HG03045 (cell line): ENCODE measurements around the gene HOXD11.

Experiments used
- ATAC-seq: cut with Tn5 transposase; IDR thresholded peaks from one replicate; pipeline ENCODE4 v1.9.1; 2021; ENCODE audit warnings: mild to moderate bottlenecking, moderate library complexity; ENCODE audit not compliant: unreplicated experiment

The HOXD11 gene

DNA sequence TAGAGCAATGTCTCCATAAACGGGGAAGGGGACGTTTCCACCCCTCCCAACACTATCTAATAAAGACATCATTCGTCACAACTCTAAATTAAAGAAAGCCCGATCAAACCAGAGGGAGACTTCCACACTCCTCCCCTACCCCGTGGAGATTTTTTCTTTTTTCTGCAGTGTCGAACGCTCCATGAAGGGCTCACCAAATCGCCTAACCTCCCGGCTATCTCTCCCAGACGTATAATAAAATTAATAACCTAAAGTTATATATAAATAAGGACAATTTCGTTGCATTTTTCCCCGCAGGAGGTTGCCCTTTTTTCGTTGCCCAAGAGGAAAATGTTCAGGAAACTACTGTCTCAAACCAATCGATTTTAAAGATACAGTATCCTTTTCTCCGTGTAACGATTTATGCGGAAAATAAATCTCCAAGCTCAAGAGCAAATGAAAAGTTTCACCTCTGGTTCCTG is 25.7 kb upstream of the HOXD11 start:
- ATAC-seq, result no peak

DNA sequence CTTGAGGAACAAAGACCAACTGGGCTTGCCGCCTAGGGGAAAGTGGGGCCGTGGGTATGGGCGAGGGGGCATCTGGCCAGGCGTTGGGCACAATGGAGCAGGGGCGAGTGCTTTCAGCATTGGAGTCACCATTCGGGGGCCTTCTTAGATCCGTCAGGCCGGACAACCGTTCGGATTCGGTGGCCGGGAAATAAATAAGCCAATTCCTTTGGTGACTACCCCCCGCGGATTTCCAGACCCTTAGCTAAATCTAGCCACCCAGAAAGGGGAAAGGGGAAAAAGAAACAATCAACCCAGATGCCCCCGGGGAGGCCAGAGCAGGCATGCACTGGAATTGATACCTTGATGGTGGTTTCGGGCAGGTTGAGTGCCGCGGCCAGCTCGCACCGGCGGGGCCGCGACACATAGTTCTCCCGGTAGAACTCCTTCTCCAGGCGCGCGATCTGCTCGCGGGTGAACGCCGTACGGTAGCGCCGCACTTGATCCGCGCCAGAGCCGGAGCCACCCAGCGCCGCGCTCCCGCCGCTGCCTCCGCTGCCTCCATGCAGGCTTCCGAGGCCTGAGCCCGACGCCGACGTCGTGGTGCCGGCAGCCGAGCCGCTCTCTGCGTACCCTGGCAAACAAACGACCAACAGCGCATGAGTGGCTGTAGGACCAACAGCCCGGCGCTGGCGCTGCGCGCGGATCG is 25.1 kb upstream of the HOXD11 start:
- no peak for ATAC-seq

DNA sequence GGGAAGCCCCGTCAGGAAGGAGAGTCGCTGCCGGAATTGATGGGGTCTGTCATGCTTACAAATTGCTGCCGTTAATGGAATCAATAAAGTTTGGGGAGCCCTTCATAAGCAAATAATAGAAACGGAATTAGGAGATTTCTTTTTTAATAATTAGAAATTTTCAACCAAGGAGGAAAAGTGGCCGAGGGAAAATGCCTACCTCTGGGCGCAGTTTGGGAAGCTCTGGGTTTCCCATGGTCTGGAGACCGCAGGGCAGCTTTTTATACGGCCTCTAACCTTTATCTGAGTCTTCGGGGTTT is 24.6 kb upstream of the HOXD11 start:
- ATAC-seq, result no peak

DNA sequence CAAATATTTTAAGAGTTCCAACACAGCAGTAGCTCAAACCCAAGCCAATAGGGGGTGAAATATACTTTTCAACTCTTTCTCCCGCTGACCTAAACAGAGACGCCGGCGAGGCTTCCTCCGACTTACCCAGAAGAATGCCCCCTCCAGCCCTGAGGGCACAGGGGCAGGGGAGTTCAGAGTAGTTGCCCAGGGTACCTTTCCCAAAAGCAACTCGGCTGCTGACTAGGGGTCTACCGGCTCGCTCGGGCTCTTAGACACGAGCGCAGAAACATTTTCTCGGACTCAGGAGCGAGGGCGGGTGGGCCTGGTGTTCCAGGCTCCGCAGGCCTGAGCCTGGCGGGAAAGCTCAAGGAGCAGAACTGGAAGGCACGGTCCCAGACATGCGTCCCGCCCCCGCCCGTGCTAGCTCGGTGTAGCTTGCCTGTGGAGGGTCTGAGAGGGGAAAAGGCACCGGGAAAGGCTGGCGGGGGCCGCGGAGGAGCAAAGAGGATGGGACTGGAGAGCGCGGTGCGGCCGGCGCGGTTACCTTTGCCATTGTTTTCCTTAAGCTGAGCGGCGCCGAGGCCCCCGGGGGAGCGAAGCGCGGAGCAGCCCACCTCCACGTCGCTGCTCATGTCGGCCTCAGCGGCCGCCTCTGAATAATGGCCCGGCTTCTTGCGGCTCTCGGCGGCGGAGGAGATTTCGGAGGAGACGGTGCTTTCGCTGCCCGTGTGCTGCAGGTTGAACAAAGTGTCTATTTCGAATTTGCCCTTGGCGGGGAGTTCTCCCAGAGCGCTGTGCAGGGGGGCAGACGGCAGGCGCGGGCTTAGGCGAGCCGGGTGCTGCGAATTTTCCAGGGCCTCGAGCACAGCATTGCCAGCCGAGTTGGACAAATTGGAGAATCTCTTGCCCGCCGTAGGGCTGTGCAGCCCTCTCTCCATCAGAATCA is 24.0 kb upstream of the HOXD11 start:
- no peak for ATAC-seq

DNA sequence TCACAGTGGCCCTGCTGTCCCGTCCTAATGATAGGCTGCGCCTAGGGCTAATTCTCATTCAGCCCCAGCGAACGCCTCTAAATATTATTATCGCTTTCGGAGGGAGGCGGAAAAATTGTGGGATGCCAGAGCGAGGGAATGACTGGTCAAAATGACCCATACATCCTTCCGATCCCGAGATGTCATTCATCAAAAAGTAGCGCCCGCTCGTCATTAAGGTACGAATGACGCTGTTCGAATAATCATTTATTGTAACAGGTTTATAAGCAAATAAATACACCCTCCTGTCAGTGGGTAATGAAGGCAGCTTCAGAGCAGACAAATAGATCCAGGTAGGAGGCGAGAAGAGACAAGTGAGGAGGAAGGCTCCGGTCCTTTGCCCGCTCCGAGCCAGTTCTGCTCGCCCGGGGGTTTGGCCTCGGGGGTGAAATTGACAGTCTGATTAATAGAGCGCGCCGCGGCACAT is 23.3 kb upstream of the HOXD11 start, which contains the start of gene EVX2:
Gene EVX2, minus strand, starts transcription at position 167 of the 466 bp plus-strand sequence. CDS start 186 bp downstream, outside the sequence.
- ATAC-seq, result no peak

DNA sequence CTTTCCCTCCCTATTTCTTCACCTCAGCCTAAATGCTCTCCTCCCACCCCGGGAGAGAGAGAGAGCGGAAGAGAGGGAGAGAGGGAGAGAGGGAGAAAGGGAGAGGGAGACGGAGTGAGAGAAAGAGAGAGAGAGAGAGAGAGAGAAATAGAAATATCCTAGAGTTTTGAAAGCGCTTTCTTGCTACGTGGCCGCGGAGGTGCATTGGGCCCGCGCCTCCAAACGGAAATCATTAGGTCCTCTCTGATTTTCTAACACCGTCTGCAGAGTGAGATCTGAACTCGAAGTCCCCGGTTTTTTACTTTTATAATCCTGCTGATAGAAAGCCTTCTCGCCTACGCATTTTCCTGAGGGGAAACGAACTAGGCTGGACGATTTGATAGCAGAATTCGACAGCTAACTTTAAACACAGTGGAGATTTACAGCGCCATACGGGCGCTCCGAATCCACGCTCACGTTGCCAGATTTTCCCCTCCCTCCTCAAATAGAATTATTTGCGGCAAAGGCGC is 22.4 kb upstream of the HOXD11 start:
- ATAC-seq, result no peak

DNA sequence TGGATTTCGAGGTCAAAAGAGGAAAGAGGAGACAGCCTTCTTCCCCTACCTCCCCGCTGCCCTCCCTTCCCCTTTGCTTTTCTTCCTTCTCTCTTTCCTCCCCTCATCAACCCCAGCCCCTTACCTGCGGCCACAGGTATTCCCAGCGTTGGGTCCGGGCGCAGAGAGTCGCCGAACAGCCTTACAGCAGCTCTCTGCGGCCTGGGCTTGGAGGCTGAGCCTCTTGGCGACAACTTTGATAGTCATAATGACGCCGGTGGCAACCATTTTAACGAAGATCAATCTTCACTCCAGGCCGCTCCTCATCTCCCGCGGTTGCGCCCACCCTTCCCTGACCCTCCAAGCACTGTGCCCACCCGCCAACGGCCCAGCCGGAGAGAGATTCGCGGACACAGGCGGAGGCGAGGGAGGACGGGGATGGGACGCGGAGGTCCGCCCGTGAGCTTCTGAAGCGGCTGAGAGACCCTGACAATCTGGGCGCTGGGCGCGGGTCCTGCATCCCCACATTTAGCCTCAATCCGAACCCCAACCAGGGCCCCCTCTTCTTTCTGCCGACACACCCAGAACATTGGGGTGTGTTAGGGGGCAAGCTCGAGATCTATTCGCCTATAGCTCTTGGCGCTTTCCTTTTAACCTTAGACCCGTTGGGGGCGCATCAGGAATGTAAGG is 21.8 kb upstream of the HOXD11 start:
- ATAC-seq, result no peak

DNA sequence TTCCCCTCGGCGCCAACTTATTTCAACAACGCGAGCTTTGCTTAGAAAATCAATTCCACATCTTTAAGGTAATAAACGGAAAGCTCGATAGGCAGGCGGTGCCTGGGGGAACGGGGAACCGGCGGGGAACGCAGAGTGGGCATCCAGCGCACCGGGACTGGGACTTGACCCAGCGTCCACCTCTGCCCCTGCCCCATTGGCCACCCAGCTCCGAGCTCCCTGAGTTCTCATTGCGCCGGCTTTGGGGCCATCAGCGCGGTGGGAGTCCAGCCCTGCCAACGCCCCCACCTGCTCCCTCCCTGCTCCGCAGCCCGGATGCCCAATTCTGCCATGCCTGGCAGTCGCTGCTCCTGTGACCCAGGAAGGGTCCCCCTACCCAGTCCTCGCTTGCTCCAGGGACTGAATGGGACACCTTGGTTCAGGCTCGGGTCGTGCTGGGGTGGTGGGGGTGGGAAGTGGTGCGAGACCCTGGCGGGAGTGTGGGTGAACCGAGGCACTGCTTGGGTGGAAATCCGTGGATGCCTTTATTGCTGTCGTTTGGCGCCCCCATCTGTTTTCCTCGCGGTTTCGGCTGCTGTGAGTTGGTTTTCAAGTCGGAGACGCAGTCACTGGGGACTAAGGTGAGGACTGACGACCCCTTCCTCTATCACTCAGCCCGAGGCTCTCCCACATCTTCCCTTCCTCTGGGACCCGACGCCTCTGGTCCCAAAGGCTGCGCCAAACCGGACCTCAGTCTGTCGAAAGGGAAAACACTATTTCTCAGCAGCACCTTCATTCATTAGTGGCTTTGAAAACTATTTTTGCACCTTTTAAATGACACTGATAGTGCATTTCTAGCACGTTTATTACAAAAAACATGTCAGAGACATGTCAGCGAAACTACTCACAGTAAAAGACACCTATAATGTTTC is 21.0 kb upstream of the HOXD11 start:
- no peak for ATAC-seq

DNA sequence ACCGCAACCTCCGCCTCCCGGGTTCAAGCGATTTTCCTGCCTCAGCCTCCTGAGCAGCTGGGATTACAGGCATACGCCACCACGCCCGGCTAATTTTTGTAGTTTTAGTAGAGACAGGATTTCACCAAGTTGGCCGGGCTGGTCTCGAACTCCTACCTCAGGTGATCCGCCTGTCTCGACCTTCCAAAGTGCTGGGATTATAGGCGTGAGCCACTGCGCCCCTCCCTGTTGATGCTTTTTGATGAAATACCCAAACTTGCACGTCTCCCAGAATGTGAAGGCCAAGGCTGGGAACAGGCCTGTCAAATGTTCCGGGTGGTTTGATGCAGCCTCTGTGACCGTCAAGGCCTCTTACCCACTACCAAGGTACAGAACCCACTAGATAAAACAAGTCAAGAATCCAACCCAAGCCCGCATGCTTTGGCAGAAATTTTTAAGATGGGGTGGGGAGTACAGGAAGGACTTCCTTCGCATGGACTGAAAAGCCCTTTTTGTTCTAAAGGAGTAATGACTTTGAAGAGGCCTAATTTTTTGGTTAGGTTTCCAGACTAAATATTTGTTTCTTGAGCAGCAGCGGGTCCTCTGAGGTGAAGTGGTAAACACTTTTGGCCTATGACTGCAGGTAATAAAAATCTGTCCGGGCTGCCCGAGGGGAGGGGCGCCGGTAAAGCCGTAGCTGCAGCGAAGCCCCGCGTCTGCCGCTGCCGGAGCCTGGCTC is 19.6 kb upstream of the HOXD11 start:
- ATAC-seq, result no peak

DNA sequence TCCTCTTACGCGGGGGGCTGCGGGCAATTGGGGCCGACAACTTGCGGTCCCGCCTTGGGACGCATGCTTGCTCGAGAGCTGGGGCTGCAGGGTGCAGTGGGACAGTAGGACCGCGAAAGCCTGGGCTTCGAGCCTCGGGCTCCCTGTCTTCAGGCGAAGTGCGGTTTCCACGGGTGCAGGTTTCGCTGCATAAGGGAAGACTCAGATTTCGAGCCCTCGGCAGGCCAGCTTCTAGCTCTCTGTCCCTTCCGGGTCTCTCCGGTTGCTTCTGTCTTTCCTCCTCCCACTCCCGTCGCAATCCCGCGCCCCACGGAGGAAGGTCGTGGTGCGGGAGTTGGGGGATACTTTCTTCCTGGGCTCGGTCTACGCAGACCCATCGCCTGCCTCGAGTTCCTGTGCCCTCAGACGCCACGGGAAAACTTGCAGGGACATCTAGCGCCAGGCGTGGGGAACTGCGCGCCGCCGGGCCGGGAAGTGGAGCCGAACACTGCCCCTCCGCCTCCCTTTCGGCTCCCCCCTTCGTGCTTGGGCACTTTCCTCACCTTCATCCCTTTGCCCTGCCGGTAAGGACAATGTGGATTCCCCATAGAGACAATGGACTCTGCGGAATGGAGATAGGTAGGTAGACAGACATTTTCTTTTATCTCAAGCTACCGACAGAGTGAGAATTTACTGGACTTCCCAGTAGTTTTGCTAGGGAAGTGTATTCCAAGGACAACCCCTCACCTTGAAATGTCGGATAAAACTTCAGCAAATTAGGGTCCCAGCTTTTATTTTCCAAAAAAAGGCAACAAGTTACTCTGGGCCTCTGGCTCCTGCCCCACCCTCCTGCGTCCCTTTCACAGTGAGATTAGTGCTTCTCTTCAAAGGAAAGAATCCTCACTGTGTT is 18.8 kb upstream of the HOXD11 start:
- ATAC-seq, result no peak

DNA sequence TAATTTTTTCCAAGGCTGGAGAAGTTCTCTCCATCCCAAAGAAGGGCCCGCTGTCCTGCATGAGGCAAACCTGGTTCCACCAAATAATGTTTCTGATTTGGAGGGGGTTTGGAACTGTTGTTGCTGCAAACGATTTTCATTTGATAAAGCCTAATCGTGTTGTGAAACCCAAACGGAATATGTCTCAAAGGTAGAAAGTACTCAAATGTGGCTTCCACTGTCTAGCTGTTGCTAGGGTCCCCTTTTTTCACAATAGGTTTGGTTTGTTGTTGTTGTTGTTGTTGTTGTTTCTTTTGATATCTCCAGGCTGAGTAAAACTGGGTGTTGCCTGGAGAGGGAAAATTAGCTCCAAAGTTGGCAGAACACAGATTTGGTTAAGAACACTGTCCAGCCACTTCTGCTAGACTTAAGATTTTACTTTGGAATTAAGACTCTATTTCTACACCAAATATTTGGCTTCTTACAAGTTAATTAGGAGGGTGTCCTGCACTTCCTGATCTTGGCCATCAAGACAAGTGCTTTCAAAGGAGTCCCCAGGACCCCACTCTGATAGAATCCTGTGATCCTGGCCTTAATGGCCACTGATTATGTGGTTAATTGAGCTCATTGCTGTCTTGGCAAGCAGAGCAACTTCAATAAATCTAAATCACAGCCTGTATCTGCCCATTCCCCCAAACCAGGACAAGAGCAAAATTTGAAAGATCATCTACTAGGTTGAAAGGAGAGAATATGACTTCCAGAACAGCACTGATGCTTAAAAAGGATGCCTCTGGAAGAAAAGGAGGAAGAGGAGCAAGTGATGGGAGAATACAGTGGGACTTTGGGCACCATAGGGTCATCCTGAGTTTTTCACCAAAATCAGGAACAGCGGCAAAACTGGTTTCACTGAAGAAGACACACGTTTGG is 17.9 kb upstream of the HOXD11 start:
- no peak for ATAC-seq

DNA sequence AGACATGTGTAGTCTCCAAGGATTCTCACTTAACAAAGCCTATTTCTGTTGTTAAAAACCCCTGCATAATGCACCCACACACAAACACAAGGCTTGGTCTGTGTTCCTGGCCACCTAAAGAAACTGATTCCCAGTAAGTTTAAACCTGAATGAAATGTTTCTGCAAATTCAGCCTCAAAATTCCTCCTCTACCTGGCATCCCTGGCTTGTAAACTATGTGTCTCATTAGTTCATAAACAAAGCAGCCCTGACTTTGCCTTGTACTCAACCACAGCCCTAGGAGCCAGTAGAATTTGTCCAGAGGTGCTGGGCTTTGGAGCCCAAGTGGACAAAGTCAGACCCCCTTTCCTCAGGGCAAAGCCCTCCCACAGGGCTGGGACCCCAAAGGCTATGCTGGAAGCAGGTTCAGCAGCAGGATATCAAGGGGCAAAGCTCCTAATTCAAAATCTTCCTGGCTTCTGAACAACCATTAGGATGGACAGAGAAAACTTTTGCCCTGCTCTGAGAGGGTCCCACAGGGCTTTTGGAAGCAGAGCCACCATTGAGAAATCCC is 17.2 kb upstream of the HOXD11 start:
- ATAC-seq, result no peak

DNA sequence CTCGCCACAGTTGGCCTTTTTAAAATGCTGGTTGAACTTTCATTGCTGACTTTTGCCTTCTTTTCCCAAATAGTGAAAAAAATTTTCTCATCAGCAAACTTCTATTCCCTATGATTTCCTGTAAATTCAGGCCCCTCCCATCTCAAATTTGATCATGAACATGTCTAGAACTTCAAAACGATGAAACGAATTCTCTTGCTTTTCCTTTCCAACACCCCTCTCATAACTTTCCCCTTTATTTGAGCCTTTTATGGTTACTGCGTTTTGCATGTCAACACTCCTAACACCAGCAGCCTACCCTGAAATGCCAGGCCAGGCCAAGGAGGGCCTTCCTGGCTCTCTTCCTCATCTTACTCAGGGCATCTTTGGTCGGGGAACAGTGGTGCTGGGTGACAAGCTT is 16.2 kb upstream of the HOXD11 start:
- no peak for ATAC-seq

DNA sequence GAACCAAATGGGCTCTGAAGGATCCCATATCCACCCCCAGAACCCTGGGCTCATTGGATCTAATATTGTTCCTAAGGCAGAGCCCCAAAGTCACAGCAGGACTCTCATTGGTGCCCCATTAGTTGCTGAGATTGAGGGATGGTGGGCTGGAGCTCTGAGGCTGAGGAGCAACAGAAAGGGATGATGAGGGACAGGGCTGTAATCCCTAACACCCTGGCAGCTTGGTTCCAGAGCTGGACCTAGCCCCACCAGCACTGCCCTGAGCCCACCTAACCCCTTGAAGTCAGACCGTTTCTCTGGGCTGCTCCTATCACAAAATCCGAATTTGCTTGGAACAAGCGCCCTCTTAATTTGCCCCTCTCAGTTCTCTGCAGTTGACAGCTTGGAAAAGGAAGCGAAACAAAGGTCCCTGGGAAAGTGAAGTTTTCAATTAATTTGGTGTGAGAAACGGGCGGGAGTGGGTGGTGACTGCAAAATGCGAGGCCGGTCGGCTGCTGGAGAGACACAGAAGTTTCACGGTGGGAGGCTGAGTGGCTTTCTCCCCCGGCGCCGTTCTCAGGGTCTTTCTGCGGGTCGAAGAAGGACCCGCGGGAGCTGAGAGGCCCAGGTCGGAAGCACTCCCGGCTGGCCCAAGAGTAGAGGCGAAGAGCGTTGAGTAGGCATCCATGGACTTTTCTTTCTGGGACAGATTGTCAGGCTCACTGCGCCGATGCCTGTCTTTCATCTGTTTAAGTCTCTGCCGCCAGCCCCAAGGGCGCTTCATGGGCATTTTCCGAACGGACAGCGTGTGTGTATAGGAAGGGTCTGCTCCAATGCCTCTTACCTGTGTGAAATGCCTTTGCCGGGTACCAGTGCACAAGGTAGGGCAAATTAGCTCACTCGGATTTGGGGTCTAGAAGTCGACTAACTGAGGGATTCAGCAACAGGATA is 15.5 kb upstream of the HOXD11 start:
- no peak for ATAC-seq

DNA sequence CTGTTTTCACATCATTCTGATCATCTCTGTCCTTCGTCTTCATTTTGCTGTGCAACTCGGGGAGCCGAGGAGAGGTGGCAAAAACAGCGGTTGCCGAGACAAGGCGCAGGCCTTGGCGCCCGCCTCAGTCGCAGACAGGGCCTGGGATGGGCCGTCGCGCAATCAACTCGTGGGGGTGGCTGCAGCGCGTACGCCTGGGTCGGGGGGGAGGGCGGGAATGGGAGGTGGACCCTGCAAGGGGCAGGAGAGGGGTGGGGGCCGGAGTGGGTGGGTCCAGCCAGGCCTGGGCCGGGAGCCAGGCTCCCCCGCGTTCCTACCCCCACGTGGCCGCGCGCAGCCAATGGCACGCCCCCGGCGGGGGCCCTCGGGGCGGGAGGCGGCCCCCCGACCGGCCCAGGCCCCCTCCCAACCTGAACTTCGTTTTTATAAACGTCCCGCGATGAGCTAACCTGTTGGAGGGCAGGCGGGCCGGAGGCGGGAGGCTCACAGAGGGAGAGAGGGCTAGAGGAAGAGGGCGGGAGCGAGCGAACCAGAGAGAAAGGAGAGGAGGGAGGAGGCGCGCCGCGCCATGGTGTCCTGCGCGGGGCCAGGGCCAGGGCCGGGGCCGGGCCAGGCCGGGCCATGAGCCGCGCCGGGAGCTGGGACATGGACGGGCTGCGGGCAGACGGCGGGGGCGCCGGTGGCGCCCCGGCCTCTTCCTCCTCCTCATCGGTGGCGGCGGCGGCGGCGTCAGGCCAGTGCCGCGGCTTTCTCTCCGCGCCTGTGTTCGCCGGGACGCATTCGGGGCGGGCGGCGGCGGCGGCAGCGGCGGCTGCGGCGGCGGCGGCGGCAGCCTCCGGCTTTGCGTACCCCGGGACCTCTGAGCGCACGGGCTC is 14.6 kb upstream of the HOXD11 start, which contains the start of gene HOXD13:
Gene HOXD13, plus strand, starts transcription at position 452 of the 875 bp plus-strand sequence. Its CDS starts 170 bp downstream, at position 622.
- no peak for ATAC-seq
